Neural progenitor cell (in vitro differentiated cells): ENCODE results near the gene HCFC1.

Source experiments
- EZH2 ChIP-seq: fragments of 200-600 bp; sonication (generic); IDR thresholded peaks from 2 replicates; pipeline ENCODE4 v1.6.1; 2017; ENCODE audit warnings: antibody characterized with exemption, mild to moderate bottlenecking, moderate library complexity
- TF ChIP-seq, protein P1 (sequence below): fragments of 200-600 bp; sonication (generic); IDR thresholded peaks from 2 replicates; pipeline ENCODE4 v1.5.1; 2017; ENCODE audit warnings: antibody characterized with exemption, mild to moderate bottlenecking

DNA sequence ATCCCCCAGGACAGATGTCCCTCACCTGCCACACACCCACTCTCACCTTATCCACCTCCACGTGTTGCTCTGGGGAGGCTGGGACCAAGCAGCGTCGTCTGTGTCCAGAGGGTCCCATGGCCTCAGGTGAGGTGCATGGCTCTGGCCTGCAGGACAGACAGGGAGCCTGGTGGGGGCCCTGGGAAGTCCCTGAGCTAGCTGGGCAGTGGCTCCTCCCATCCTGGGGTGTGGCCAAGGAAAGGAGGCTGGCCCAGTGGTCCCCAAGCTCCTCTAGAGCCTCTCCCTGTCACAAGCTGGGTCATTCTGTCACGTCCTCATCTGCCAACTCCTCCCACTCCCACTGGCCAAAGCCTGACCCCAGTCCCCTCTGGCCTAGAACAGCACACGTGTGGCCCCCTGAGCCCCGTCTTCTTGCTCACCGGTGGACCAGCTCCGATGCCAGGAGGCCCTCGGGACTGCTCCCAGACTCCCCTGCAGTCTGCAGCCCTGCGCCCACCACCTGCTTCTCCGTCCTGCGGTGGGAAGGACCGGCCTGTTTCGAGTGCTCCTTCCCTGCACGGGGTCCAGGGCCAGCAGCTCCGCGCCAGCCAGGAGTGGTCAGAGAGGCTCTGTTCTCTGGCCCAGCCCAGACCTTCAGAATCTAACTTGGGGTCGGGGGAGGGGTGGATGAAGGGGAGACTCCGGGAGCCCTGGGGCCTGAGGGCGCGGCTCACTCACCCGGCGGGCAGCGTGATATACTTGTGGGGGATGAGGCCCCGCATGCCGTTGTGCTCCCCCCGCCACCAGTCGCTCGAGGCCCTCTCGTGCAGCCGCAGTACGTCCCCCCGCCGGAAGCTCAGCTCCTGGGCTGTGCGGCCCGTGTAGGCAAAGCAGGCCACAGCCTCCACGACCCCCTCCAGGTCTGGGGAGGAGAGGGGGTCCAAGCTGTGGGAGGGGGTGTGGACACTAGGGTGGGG, 62.3 kb downstream of the HCFC1 start:
- TF ChIP-seq, protein P1, sequence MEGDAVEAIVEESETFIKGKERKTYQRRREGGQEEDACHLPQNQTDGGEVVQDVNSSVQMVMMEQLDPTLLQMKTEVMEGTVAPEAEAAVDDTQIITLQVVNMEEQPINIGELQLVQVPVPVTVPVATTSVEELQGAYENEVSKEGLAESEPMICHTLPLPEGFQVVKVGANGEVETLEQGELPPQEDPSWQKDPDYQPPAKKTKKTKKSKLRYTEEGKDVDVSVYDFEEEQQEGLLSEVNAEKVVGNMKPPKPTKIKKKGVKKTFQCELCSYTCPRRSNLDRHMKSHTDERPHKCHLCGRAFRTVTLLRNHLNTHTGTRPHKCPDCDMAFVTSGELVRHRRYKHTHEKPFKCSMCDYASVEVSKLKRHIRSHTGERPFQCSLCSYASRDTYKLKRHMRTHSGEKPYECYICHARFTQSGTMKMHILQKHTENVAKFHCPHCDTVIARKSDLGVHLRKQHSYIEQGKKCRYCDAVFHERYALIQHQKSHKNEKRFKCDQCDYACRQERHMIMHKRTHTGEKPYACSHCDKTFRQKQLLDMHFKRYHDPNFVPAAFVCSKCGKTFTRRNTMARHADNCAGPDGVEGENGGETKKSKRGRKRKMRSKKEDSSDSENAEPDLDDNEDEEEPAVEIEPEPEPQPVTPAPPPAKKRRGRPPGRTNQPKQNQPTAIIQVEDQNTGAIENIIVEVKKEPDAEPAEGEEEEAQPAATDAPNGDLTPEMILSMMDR = no peak
- TF ChIP-seq EZH2 = no peak
